Measurements from ENCODE around the gene DSP.

DNA sequence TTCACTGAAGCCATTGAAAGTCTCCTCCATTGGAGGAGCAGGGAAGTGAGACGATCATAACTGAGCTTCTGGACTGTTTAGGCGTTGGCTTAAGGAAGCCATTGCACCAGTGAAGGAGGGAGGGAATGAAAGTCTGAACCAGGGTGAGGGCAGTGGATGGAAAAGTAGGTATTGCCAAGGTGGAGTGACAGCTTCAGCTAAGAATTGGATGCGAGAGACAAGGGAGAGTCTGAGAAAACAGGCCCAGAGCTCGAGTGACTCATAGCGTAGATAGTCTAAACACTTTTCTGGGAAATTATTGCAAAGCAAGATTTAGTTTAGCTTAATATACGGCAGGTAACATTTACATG, 4.5 kb downstream of the DSP start:
- TF ChIP-seq POLR2AphosphoS5 (IDR thresholded peaks at IDR 0.05): no peak
- TF ChIP-seq, protein P1, sequence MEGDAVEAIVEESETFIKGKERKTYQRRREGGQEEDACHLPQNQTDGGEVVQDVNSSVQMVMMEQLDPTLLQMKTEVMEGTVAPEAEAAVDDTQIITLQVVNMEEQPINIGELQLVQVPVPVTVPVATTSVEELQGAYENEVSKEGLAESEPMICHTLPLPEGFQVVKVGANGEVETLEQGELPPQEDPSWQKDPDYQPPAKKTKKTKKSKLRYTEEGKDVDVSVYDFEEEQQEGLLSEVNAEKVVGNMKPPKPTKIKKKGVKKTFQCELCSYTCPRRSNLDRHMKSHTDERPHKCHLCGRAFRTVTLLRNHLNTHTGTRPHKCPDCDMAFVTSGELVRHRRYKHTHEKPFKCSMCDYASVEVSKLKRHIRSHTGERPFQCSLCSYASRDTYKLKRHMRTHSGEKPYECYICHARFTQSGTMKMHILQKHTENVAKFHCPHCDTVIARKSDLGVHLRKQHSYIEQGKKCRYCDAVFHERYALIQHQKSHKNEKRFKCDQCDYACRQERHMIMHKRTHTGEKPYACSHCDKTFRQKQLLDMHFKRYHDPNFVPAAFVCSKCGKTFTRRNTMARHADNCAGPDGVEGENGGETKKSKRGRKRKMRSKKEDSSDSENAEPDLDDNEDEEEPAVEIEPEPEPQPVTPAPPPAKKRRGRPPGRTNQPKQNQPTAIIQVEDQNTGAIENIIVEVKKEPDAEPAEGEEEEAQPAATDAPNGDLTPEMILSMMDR (IDR thresholded peaks at IDR 0.05 in 8 of 11, conservative IDR thresholded peaks at IDR 0.05 in 3 of 11): no peak

All from spleen (tissue), 7 donors.